GM23338 (cell line): ENCODE results near the gene PAF1. TPM values are rescaled to one million over a fixed set of nuclear protein-coding genes. Genes with fewer than 3 reads are reported as not detected.

Experiments used
- ATAC-seq: fragments of 200-7000 bp; cut with Tn5 transposase; 3 replicates; pipeline ENCODE4 v1.9.1; 2020
- DNase-seq: peaks from one replicate; pipeline ENCODE4 v3.0.0-alpha.2; 2015; ENCODE audit warnings: low spot score
- H2AFZ ChIP-seq: fragments of 200-600 bp; sonication (generic); 2 replicates; pipeline ENCODE4 v1.8.0; 2016; ENCODE audit warnings: antibody characterized with exemption, mild to moderate bottlenecking, moderate library complexity
- H3F3A ChIP-seq: fragments of 200-600 bp; sonication (generic); replicated peaks from 2 replicates; pipeline ENCODE4 v1.8.0; 2017; ENCODE audit warnings: antibody characterized with exemption, mixed run types, low read depth
- H3K27ac ChIP-seq: fragments of 200-600 bp; sonication (generic); 2 replicates; pipeline ENCODE4 v1.6.1; 2016; ENCODE audit warnings: low read depth
- H3K27me3 ChIP-seq: fragments of 200-600 bp; sonication (generic); 2 replicates; pipeline ENCODE4 v1.8.0; 2016; ENCODE audit warnings: mild to moderate bottlenecking, mixed run types, moderate library complexity; ENCODE audit not compliant: insufficient read depth
- H3K36me3 ChIP-seq: fragments of 200-600 bp; sonication (generic); 2 replicates; pipeline ENCODE4 v1.8.0; 2016; ENCODE audit warnings: mild to moderate bottlenecking; ENCODE audit not compliant: insufficient read depth
- H3K4me1 ChIP-seq: fragments of 200-600 bp; sonication (generic); 2 replicates; pipeline ENCODE4 v1.8.0; 2016; ENCODE audit warnings: mild to moderate bottlenecking, moderate library complexity; ENCODE audit not compliant: insufficient read depth
- H3K4me2 ChIP-seq: fragments of 200-600 bp; sonication (generic); 2 replicates; pipeline ENCODE4 v1.7.1; 2017; ENCODE audit warnings: mixed run types
- H3K4me3 ChIP-seq: fragments of 200-600 bp; sonication (generic); 2 replicates; pipeline ENCODE4 v1.6.1; 2016; ENCODE audit warnings: mixed run types
- H3K79me2 ChIP-seq: fragments of 200-600 bp; sonication (generic); replicated peaks from 2 replicates; pipeline ENCODE4 v1.8.0; 2017; ENCODE audit warnings: mild to moderate bottlenecking; ENCODE audit not compliant: insufficient read depth
- H3K9me2 ChIP-seq: fragments of 200-600 bp; sonication (generic); 2 replicates; pipeline ENCODE4 v1.8.0; 2017; ENCODE audit not compliant: insufficient read depth
- H4K20me1 ChIP-seq: fragments of 200-600 bp; sonication (generic); replicated peaks from 2 replicates; pipeline ENCODE4 v1.8.0; 2017; ENCODE audit warnings: mild to moderate bottlenecking; ENCODE audit not compliant: insufficient read depth
- H3K27ac Mint-ChIP-seq: 2 replicates; pipeline ENCODE4 v1.8.0; 2020; ENCODE audit warnings: inconsistent platforms, mild to moderate bottlenecking, moderate library complexity, mixed read lengths
- H3K27me3 Mint-ChIP-seq: 3 replicates; pipeline ENCODE4 v1.8.0; 2022; ENCODE audit warnings: low read depth, mild to moderate bottlenecking, moderate library complexity, mixed read lengths, inconsistent platforms; ENCODE audit not compliant: insufficient read depth, poor library complexity
- H3K36me3 Mint-ChIP-seq: 3 replicates; pipeline ENCODE4 v1.8.0; 2021; ENCODE audit warnings: low read depth, mild to moderate bottlenecking, inconsistent platforms, moderate library complexity, mixed read lengths
- H3K4me1 Mint-ChIP-seq: 3 replicates; pipeline ENCODE4 v1.8.0; 2020; ENCODE audit warnings: mild to moderate bottlenecking, inconsistent platforms, mixed read lengths
- H3K4me3 Mint-ChIP-seq: 3 replicates; pipeline ENCODE4 v1.8.0; 2021; ENCODE audit warnings: moderate library complexity, mild to moderate bottlenecking, inconsistent platforms, mixed read lengths
- H3K9me3 Mint-ChIP-seq: 3 replicates; pipeline ENCODE4 v1.8.0; 2020; ENCODE audit warnings: moderate library complexity, mild to moderate bottlenecking, inconsistent platforms, mixed read lengths
- CREB1 ChIP-seq: fragments of 250-450 bp; sonication (Bioruptor Pico); IDR thresholded peaks from 2 replicates; pipeline ENCODE4 v1.5.0; 2020; ENCODE audit warnings: low read depth, mild to moderate bottlenecking, moderate library complexity
- CTCF ChIP-seq, 2 experiments: fragments of 200-600 bp in 1 of 2; sonication (generic) in 1 of 2; conservative IDR thresholded peaks; 2 replicates each; pipeline versions ENCODE4 v1.5.1 to v1.6.1; 2016 to 2017; ENCODE audit warnings: antibody characterized with exemption in 2 of 2, low read depth in 2 of 2, mild to moderate bottlenecking in 2 of 2, moderate library complexity in 1 of 2
- ETS1 ChIP-seq: IDR thresholded peaks from 2 replicates; pipeline ENCODE4 v1.6.1; 2016; ENCODE audit warnings: antibody characterized with exemption
- EZH2 ChIP-seq: fragments of 200-600 bp; sonication (generic); IDR thresholded peaks from one replicate; pipeline ENCODE4 v1.8.0; 2017; ENCODE audit warnings: antibody characterized with exemption, mild to moderate bottlenecking, low read depth; ENCODE audit not compliant: unreplicated experiment
- EZH2phosphoT487 ChIP-seq: fragments of 200-600 bp; sonication (generic); IDR thresholded peaks from one replicate; pipeline ENCODE4 v1.8.1; 2018; ENCODE audit warnings: antibody characterized with exemption; ENCODE audit not compliant: unreplicated experiment
- JUNB ChIP-seq: IDR thresholded peaks from one replicate; pipeline ENCODE4 v1.6.1; 2016; ENCODE audit warnings: antibody characterized with exemption; ENCODE audit not compliant: unreplicated experiment
- NANOG ChIP-seq: IDR thresholded peaks from 2 replicates; pipeline ENCODE4 v1.6.1; 2016; ENCODE audit warnings: antibody characterized with exemption, borderline replicate concordance
- POLR2AphosphoS5 ChIP-seq: IDR thresholded peaks from 2 replicates; pipeline ENCODE4 v1.6.1; 2016; ENCODE audit warnings: antibody characterized with exemption, low read depth
- REST ChIP-seq: IDR thresholded peaks from one replicate; pipeline ENCODE4 v1.6.1; 2018; ENCODE audit warnings: antibody characterized with exemption; ENCODE audit not compliant: unreplicated experiment
- STAT1 ChIP-seq: IDR thresholded peaks from one replicate; pipeline ENCODE4 v1.6.1; 2016; ENCODE audit warnings: antibody characterized with exemption; ENCODE audit not compliant: unreplicated experiment
- ZNF114 ChIP-seq: fragments of 250-450 bp; sonication (Bioruptor Pico); IDR thresholded peaks from 2 replicates; pipeline ENCODE4 v1.5.0; 2020; ENCODE audit warnings: mild to moderate bottlenecking, moderate library complexity
- ZNF331 ChIP-seq: fragments of 250-450 bp; sonication (Bioruptor Pico); IDR thresholded peaks from 2 replicates; pipeline ENCODE4 v1.5.0; 2020; ENCODE audit warnings: low read depth, mild to moderate bottlenecking, moderate library complexity
- ZNF462 ChIP-seq: fragments of 250-450 bp; sonication (Bioruptor Pico); IDR thresholded peaks from 2 replicates; pipeline ENCODE4 v1.5.0; 2020; ENCODE audit warnings: mild to moderate bottlenecking, moderate library complexity
- polyA plus RNA-seq: library from polyadenylated mRNA; unstranded; fragments of >200 nt; fragmentation: Nextera tagmentation; extraction: Ambion mirVana; gene quantifications from 2 replicates; pipeline ENCODE4 v1.2.1, GENCODE V29; 2016
- total RNA-seq: library from RNA; depleted of rRNA; stranded (reverse); fragments of >200 nt; shearing (Covaris generic); gene quantifications from 2 replicates; pipeline ENCODE4 v1.2.3, GENCODE V29; 2014

The PAF1 gene
- total and polyA plus RNA-seq, 2 experiments from 2014 or later: 22.1 to 47.3 TPM

GRCh38 chr19:39347332-39348164 is 43.4 kb downstream of the PAF1 start:
- Mint-ChIP-seq H3K4me1 (peaks cover 15% of the 10 kb centered on the region), H3K4me3 (no peak overlapping the region; the same call in 2 of the 3 replicates)

More at GRCh38 chr19:39347332-39348164, 43.4 kb downstream of the PAF1 start:
- peaks cover 7% of the 10 kb centered on the region; the same call in 1 of the 2 replicates for H3K4me1 ChIP-seq
- peaks cover 18% of the 10 kb centered on the region; the same call in 1 of the 2 replicates for H3F3A ChIP-seq
- H3K27ac Mint-ChIP-seq: no peak overlapping the region
- no peak overlapping the region for H3K27ac ChIP-seq
- TF ChIP-seq JUNB (no peak), POLR2AphosphoS5 (no peak), STAT1 (no peak), CTCF (conservative IDR thresholded peaks at IDR 0.05; ENCODE audit: low read depth in 2 of 2) (no peak), NANOG (no peak), REST (no peak), EZH2phosphoT487 (no peak), ZNF114 (CRISPR knock-in tag) (no peak), ZNF331 (no peak), CREB1 (no peak), ETS1 (no peak), ZNF462 (CRISPR knock-in tag) (no peak), EZH2 (no peak)
- peaks cover 35% of the 10 kb centered on the region for H3K36me3 Mint-ChIP-seq
- no peaks in the 10 kb centered on the region for H3K9me2 ChIP-seq
- no peaks in the 10 kb centered on the region for H3K9me3 Mint-ChIP-seq
- no peak overlapping the region for H3K4me2 ChIP-seq
- H4K20me1 ChIP-seq: peaks cover 59% of the 10 kb centered on the region
- H3K79me2 ChIP-seq: peaks cover 33% of the 10 kb centered on the region
- no peaks in the 10 kb centered on the region for H3K27me3 ChIP-seq
- ATAC-seq: no peak
- peaks cover 6% of the 10 kb centered on the region; the same call in 1 of the 2 replicates for H3K36me3 ChIP-seq
- DNase-seq: no peak
- H2AFZ ChIP-seq: no peak overlapping the region
- peaks cover 6% of the 10 kb centered on the region for H3K27me3 Mint-ChIP-seq
- no peak overlapping the region for H3K4me3 ChIP-seq
